Ascending aorta (tissue), 2 donors: ENCODE results near the gene MAP1LC3B2. TPM values are rescaled to one million over a fixed set of nuclear protein-coding genes. Genes with fewer than 3 reads are reported as not detected.

Experiments
- DNase-seq, 2 donors: peaks; one replicate each; pipeline ENCODE4 v3.0.0-alpha.2; 2019; ENCODE audit warnings: low spot score in 2 of 2
- H3K27ac ChIP-seq, 2 donors: fragments of 200-600 bp; sonication (generic); one replicate each; pipeline ENCODE4 v1.5.1; 2016 to 2017; ENCODE audit warnings: mild to moderate bottlenecking in 1 of 2
- H3K27me3 ChIP-seq: fragments of 200-600 bp; sonication (generic); one replicate; pipeline ENCODE4 v1.5.1; 2017
- H3K36me3 ChIP-seq, 2 donors: fragments of 200-600 bp; sonication (generic); one replicate each; pipeline ENCODE4 v1.5.1; 2016
- H3K4me1 ChIP-seq, 2 donors: fragments of 200-600 bp; sonication (generic); one replicate each; pipeline ENCODE4 v1.5.1; 2016 to 2017; ENCODE audit warnings: mild to moderate bottlenecking in 1 of 2
- H3K4me3 ChIP-seq, 2 donors: fragments of 200-600 bp; sonication (generic); one replicate each; pipeline ENCODE4 v1.5.1; 2016 to 2017; ENCODE audit warnings: mild to moderate bottlenecking in 1 of 2
- H3K9me3 ChIP-seq, 2 donors: fragments of 200-600 bp; sonication (generic); one replicate each; pipeline ENCODE4 v1.5.1; 2016
- intact Hi-C: fragments of 100-400 bp; cut with DNase I; formaldehyde crosslinking; loops from one replicate; pipeline ENCODE4 v1.15.1; 2023
- total RNA-seq: library from RNA; depleted of rRNA; stranded (reverse); fragments of >200 nt; gene quantifications from one replicate; pipeline ENCODE4 v1.1.0, GENCODE V29; 2016
- TF ChIP-seq, protein P1 (sequence below), 3 experiments: fragments of 200-600 bp in 2 of 3; fragments of 450-650 bp in 1 of 3; sonication (generic) in 2 of 3; IDR thresholded peaks; one replicate each; pipeline ENCODE4 v1.5.1; 2016 to 2019; ENCODE audit warnings: antibody characterized with exemption in 3 of 3, mild to moderate bottlenecking in 1 of 3, moderate library complexity in 1 of 3

Gene MAP1LC3B2
- total RNA-seq, 1 donor from 2014 or later: not detected

DNA sequence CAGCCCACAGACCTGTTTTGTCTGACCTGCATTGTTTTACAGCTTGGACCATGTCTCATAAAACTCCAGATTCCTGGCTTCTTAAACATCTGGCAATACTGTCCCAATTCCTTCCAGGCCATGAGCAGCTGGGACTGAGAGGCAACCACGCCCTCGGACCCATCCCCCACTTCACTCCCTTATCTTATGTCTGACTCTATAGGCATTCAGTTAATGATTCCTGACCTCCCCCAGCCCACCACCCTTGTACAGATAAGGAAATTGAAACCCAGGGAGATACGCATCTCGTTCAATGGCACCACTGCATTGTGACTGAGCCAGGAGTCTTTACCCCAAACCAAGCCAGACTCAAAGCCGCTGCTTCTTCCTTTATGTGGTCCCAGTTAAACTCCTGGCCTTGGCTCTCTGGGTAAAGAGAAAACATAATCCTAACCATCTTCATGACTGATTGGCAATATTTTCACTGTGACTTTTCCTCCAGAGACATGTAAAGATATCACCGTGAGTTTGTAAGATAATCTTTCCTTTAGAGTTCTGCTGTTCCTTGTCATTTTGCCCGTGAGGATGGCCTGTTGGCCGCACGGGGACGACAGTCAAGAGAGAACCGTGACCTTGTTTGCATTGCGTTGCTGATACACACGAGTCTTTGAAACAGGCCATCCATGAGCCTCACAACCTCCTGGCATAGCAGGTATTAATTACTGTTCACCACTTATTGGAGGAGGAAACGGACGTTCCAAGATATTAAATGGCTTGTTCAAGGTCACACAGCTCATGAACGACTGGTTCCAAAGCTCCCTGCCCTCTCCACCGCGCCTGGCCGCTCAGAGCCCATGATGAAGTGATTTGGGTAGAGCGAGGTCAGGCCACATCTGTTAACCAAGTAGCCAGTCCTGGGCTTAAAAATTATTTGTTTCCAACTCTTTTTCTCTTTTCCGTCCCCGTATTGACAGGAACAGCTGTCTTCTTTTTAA is 39.4 kb downstream of the MAP1LC3B2 start:
- no peaks in the 10 kb centered on the region for H3K9me3 ChIP-seq
- intact Hi-C loops: loop anchor here (1.0 to 5.0 kb wide), 7 partner anchors 64 to 600 kb away; no protein-coding TSS in a partner anchor
- TF ChIP-seq, protein P1, sequence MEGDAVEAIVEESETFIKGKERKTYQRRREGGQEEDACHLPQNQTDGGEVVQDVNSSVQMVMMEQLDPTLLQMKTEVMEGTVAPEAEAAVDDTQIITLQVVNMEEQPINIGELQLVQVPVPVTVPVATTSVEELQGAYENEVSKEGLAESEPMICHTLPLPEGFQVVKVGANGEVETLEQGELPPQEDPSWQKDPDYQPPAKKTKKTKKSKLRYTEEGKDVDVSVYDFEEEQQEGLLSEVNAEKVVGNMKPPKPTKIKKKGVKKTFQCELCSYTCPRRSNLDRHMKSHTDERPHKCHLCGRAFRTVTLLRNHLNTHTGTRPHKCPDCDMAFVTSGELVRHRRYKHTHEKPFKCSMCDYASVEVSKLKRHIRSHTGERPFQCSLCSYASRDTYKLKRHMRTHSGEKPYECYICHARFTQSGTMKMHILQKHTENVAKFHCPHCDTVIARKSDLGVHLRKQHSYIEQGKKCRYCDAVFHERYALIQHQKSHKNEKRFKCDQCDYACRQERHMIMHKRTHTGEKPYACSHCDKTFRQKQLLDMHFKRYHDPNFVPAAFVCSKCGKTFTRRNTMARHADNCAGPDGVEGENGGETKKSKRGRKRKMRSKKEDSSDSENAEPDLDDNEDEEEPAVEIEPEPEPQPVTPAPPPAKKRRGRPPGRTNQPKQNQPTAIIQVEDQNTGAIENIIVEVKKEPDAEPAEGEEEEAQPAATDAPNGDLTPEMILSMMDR (IDR thresholded peaks at IDR 0.05): no peak
- peak overlapping the region; percentile 43 to 59 for H3K4me3 ChIP-seq
- DNase-seq: no peak
- no peaks in the 10 kb centered on the region for H3K36me3 ChIP-seq
- H3K27ac ChIP-seq: peak overlapping the region; percentile 73 to 79
- H3K27me3 ChIP-seq: no peaks in the 10 kb centered on the region
- H3K4me1 ChIP-seq: peaks cover 4 to 22% of the 10 kb centered on the region in 2 donors

DNA sequence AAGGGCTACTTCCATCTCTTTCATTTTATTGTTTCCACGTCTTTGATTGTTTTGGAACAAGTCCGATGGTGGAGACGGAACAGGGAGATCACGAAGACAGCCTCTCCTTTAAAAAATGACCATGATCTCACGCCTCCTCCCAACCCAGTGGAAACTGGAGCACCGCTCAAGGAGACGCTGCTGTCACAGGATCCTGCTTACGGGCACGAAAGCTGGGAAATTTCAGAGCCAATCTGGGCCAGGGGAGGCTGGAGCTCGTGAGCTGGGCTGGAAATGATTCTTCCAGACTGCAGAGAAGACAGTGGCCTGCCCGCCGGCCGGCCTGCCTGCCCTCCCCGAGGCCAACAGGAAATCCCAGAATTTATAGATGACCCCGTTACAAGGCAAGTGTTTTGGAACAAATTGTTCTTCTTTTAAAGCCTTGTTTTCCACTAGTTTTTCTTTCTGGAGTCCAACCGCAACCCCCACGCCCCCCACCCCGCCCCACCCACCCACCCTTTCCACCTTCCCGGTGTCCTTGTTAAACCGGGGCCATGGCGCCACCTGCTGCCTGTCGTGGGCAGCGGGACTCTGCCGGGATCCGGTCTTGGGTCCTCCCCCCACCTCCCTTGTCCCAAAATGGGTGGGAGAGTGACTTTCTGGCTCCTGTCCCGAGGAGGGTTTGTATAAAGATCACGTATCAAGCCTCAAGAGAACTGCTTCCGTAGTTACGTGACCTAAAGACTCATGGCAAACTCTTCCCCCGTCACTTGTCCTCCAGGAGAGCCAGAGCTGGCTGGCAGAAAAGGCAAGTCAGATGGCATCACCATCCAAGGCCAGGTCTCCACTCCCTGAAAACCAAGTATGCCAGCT is 40.3 kb downstream of the MAP1LC3B2 start:
- intact Hi-C loops: loop anchor here (1.0 to 5.0 kb wide), 9 partner anchors 65 to 601 kb away; no protein-coding TSS in a partner anchor
- Histone ChIP-seq H3K9me3 (no peaks in the 10 kb centered on the region), H3K27ac (peak overlapping the region; percentile 73 to 79), H3K36me3 (no peaks in the 10 kb centered on the region), H3K4me1 (peaks cover 4 to 22% of the 10 kb centered on the region in 2 donors), H3K27me3 (no peaks in the 10 kb centered on the region), H3K4me3 (peak overlapping the region; percentile 43 to 59)
- peak; percentile 24 to 92 for DNase-seq
- TF ChIP-seq, protein P1 (IDR thresholded peaks at IDR 0.05): peak; percentile 22 to 86 (median 74)

DNA sequence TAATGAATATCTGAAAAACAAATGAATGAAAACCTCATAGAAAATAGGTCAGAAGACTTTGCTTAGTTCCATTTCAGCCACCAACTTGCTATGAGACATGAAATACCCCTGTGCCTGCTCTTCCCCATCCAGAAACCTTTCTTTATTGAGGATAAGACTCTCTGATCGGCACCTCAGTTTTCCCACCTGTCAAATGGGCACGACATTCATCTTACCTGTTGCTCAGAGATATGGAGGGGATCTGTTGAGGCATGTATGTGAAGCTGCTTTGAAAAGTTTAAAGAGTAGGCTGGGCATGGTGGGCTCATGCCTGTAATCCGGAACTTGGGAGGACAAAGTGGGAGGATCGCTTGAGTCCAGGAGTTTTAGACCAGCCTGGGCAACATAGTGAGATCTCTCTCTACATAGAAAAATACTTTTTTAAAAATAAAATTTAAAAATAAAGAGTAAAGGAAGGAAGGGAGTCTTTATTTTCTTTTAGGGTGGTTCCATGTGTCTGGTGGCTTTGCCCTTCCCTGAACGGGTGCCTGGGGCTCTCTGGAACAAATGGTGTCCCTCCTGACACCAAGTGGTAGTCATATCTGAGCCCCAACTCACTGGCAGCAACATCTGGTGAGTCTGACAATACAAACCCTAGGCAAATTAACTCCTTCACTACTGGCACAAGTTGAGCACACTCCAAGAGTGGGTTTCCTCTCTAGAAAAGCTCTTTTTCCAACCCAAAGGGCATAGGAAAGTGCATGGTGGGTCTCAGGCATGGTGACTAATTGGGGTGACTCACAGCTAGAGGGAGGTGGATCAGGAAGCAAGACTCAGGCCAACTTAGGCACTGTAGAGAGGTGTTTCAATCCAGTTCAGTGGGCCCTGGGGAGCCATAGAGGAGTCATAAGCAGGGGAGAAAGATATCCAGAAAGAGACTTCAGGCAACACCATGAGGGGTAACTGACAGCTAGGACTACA is 42.1 kb downstream of the MAP1LC3B2 start:
- TF ChIP-seq, protein P1 (IDR thresholded peaks at IDR 0.05): no peak
- DNase-seq: no peak
- Histone ChIP-seq H3K36me3 (no peaks in the 10 kb centered on the region), H3K27me3 (no peaks in the 10 kb centered on the region), H3K4me3 (no peak overlapping the region), H3K4me1 (peaks cover 0 to 15% of the 10 kb centered on the region in 2 donors), H3K9me3 (no peaks in the 10 kb centered on the region), H3K27ac (peak overlapping the region in 1 of 2 donors; percentile 79)
- intact Hi-C loops: loop anchor here (1.0 to 5.0 kb wide), 2 partner anchors 461 to 584 kb away; no protein-coding TSS in a partner anchor

DNA sequence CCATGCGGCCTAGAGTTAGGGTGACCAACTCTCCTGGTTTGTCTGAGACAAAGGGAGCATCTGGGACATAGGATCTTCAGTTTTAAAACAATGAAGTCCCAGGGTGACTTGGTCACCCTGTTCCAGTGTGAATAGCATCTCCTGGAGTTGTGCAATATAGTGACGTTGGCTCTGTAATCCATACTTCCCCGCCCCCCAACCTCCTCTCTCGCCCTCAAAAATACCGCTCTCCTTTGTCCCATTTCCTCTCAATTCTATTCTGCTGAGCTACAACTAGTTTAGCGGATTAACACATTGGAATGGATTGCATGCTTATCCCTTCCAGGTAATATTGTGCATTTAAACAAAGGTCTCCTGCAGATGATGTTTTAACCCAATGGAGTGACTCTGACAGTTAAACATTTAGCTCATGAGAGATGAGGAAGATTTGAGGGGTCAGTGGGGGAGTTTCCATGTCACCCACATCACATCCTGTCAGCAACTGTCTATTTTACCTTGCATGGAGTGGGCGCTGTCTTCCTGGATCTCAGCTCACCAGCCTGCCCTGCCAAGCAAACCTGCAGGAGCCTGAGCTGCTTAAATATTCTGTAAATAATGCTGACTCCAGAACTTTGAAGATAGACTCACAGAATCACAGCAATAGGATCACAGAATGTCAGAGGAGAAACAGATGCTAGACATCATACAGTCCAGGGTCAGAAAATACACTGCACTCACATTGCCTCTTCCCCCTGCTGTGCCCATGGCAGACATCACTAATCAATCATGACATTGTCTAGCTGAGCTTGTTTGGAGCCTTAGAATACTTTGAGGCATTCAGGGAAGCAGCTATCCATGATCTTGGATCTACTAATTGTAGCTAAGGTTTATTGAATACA is 43.0 kb downstream of the MAP1LC3B2 start:
- no peaks in the 10 kb centered on the region for H3K9me3 ChIP-seq
- DNase-seq: no peak
- H3K4me1 ChIP-seq: peaks cover 0 to 15% of the 10 kb centered on the region in 2 donors
- no peak overlapping the region for H3K27ac ChIP-seq
- TF ChIP-seq, protein P1 (IDR thresholded peaks at IDR 0.05): no peak
- no peaks in the 10 kb centered on the region for H3K27me3 ChIP-seq
- H3K36me3 ChIP-seq: no peaks in the 10 kb centered on the region
- H3K4me3 ChIP-seq: no peak overlapping the region
- intact Hi-C loops: loop anchor here (5.0 kb wide), 1 partner anchor 585 kb away; no protein-coding TSS in a partner anchor
